IMR-90 (cell line): ENCODE data around the gene SNTN. TPM values are rescaled to one million over a fixed set of nuclear protein-coding genes. Genes with fewer than 3 reads are reported as not detected.

Source experiments
- ATAC-seq: fragments of 200-7000 bp; cut with Tn5 transposase; 2 replicates; pipeline ENCODE4 v1.9.1; 2020; ENCODE audit warnings: low read depth, mild to moderate bottlenecking, moderate library complexity
- BruUV-seq: library from RNA; stranded (reverse); fragments of 400-500 nt; replicated peaks from 2 replicates; lab custom pipeline; 2021; lab: Mats Ljungman, UMichigan
- CTCF ChIA-PET: fragments of 300-600 bp; formaldehyde crosslinking; extraction: SDS; loops from one replicate; lab custom pipeline; 2021; ENCODE audit warnings: antibody characterized with exemption; lab: Yijun Ruan, JAX
- POLR2A ChIA-PET: fragments of 300-600 bp; sonication (Branson Sonifier 250); formaldehyde crosslinking; loops from one replicate; lab custom pipeline; 2022; ENCODE audit warnings: antibody characterized with exemption; ENCODE audit not compliant: unreplicated experiment; lab: Charles Lee
- DNase-seq: peaks from one replicate; pipeline ENCODE4 v3.0.0; 2013
- H2AFZ ChIP-seq: replicated peaks from 2 replicates; pipeline ENCODE3; 2013; ENCODE audit warnings: low read length, mild to moderate bottlenecking; ENCODE audit not compliant: poor library complexity
- H2AK5ac ChIP-seq: 2 replicates; pipeline ENCODE4 v1.6.1; 2013; ENCODE audit warnings: low read depth, low read length, inconsistent platforms
- H2AK9ac ChIP-seq: replicated peaks from 2 replicates; pipeline ENCODE3; 2013; ENCODE audit warnings: mild to moderate bottlenecking, low read depth, low read length, moderate library complexity; ENCODE audit not compliant: poor library complexity
- H2BK120ac ChIP-seq: 2 replicates; pipeline ENCODE4 v1.6.1; 2013; ENCODE audit warnings: low read depth, low read length, inconsistent platforms
- H2BK15ac ChIP-seq: 3 replicates; pipeline ENCODE4 v1.6.1; 2013; ENCODE audit warnings: low read depth, low read length, inconsistent platforms
- H2BK20ac ChIP-seq: 2 replicates; pipeline ENCODE4 v1.6.1; 2013; ENCODE audit warnings: low read depth, mild to moderate bottlenecking, inconsistent platforms, low read length, moderate library complexity
- H2BK5ac ChIP-seq: 2 replicates; pipeline ENCODE4 v1.6.1; 2013; ENCODE audit warnings: mild to moderate bottlenecking, low read depth, low read length, inconsistent platforms; ENCODE audit not compliant: poor library complexity, severe bottlenecking
- H3K14ac ChIP-seq: replicated peaks from 2 replicates; pipeline ENCODE4 v1.6.1; 2013; ENCODE audit warnings: low read depth, low read length, inconsistent platforms
- H3K18ac ChIP-seq: 2 replicates; pipeline ENCODE4 v1.6.1; 2013; ENCODE audit warnings: low read depth, low read length, control low read depth
- H3K23ac ChIP-seq: 2 replicates; pipeline ENCODE4 v1.6.1; 2013; ENCODE audit warnings: low read depth, low read length, inconsistent platforms
- H3K27ac ChIP-seq: 2 replicates; pipeline ENCODE4 v1.5.1; 2013; ENCODE audit warnings: mild to moderate bottlenecking, control low read depth, low read length; ENCODE audit not compliant: insufficient read depth
- H3K27me3 ChIP-seq: 2 replicates; pipeline ENCODE4 v1.6.1; 2013; ENCODE audit warnings: low read length; ENCODE audit not compliant: control insufficient read depth, insufficient read depth
- H3K36me3 ChIP-seq: 2 replicates; pipeline ENCODE4 v1.6.1; 2013; ENCODE audit warnings: low read length, mixed read lengths; ENCODE audit not compliant: control insufficient read depth, insufficient read depth
- H3K4ac ChIP-seq: 2 replicates; pipeline ENCODE4 v1.6.1; 2013; ENCODE audit warnings: low read depth, low read length, inconsistent platforms
- H3K4me1 ChIP-seq: 2 replicates; pipeline ENCODE4 v1.6.1; 2013; ENCODE audit warnings: low read length, mixed read lengths; ENCODE audit not compliant: control insufficient read depth, insufficient read depth
- H3K4me2 ChIP-seq: 2 replicates; pipeline ENCODE4 v1.6.1; 2013; ENCODE audit warnings: low read depth, mild to moderate bottlenecking, control low read depth, low read length, moderate library complexity
- H3K4me3 ChIP-seq: 2 replicates; pipeline ENCODE4 v1.5.1; 2013; ENCODE audit warnings: low read depth, mild to moderate bottlenecking, control low read depth, low read length, moderate library complexity; ENCODE audit not compliant: insufficient read depth
- H3K56ac ChIP-seq: 2 replicates; pipeline ENCODE4 v1.6.1; 2013; ENCODE audit warnings: low read length, inconsistent platforms; ENCODE audit not compliant: insufficient read depth; ENCODE audit errors: extremely low read depth
- H3K79me1 ChIP-seq, 2 experiments: 2 replicates each; pipeline ENCODE4 v1.6.1; 2013; ENCODE audit warnings: low read length in 2 of 2, inconsistent platforms in 1 of 2, low read depth in 1 of 2
- H3K9ac ChIP-seq: 2 replicates; pipeline ENCODE4 v1.6.1; 2013; ENCODE audit warnings: low read depth, low read length, control low read depth
- H3K9me1 ChIP-seq: 2 replicates; pipeline ENCODE4 v1.6.1; 2013; ENCODE audit warnings: low read length, inconsistent platforms; ENCODE audit not compliant: insufficient read depth
- H3K9me3 ChIP-seq: 2 replicates; pipeline ENCODE4 v1.6.1; 2013; ENCODE audit warnings: low read length; ENCODE audit not compliant: control insufficient read depth, insufficient read depth
- H4K20me1 ChIP-seq: 2 replicates; pipeline ENCODE4 v1.6.1; 2013; ENCODE audit warnings: low read length, inconsistent platforms; ENCODE audit not compliant: insufficient read depth
- H4K5ac ChIP-seq: 2 replicates; pipeline ENCODE4 v1.6.1; 2013; ENCODE audit warnings: mild to moderate bottlenecking, low read depth, low read length, control low read depth
- H4K8ac ChIP-seq, 2 experiments: 2 replicates each; pipeline ENCODE4 v1.6.1; 2013; ENCODE audit warnings: low read depth in 2 of 2, low read length in 2 of 2, control low read depth in 1 of 2, inconsistent platforms in 1 of 2
- H4K91ac ChIP-seq: 2 replicates; pipeline ENCODE4 v1.6.1; 2013; ENCODE audit warnings: low read depth, low read length, inconsistent platforms; ENCODE audit not compliant: insufficient read depth
- CEBPB ChIP-seq: IDR thresholded peaks from 2 replicates; pipeline ENCODE4 v1.6.1; 2012; ENCODE audit warnings: low read depth, low read length, improper control_type of control experiment
- CHD1 ChIP-seq: IDR thresholded peaks from 2 replicates; pipeline ENCODE4 v1.6.1; 2012; ENCODE audit warnings: low read depth, low read length, improper control_type of control experiment
- ELK1 ChIP-seq: fragments of 150-350 bp; IDR thresholded peaks from 2 replicates; pipeline ENCODE4 v1.6.1; 2016; ENCODE audit warnings: low read depth, mild to moderate bottlenecking, low read length, moderate library complexity, borderline replicate concordance
- FOS ChIP-seq: fragments of 150-350 bp; IDR thresholded peaks from 2 replicates; pipeline ENCODE4 v1.6.1; 2016; ENCODE audit warnings: low read depth, low read length
- MAFK ChIP-seq: IDR thresholded peaks from 2 replicates; pipeline ENCODE4 v1.6.1; 2012; ENCODE audit warnings: low read depth, low read length, improper control_type of control experiment
- MXI1 ChIP-seq: IDR thresholded peaks from 2 replicates; pipeline ENCODE4 v1.6.1; 2012; ENCODE audit warnings: low read depth, mild to moderate bottlenecking, low read length, moderate library complexity, borderline replicate concordance
- POLR2A ChIP-seq: IDR thresholded peaks from 2 replicates; pipeline ENCODE4 v1.6.1; 2012; ENCODE audit warnings: mild to moderate bottlenecking, low read depth, low read length
- RAD21 ChIP-seq: IDR thresholded peaks from 2 replicates; pipeline ENCODE4 v1.6.1; 2012; ENCODE audit warnings: low read length, improper control_type of control experiment
- RCOR1 ChIP-seq: IDR thresholded peaks from 2 replicates; pipeline ENCODE4 v1.6.1; 2012; ENCODE audit warnings: mild to moderate bottlenecking, low read length, improper control_type of control experiment; ENCODE audit not compliant: insufficient replicate concordance
- SMC3 ChIP-seq: fragments of 150-350 bp; IDR thresholded peaks from 2 replicates; pipeline ENCODE4 v1.6.1; 2016; ENCODE audit warnings: low read depth, mild to moderate bottlenecking, antibody characterized with exemption, low read length, moderate library complexity
- WGBS, 2 experiments: methylation state at CpG; one replicate each; pipeline versions ENCODE4 v1.1.5 to v1.1.7; 2013; ENCODE audit warnings: missing lambda C conversion rate in 2 of 2; ENCODE audit not compliant: insufficient read length in 1 of 2; ENCODE audit errors: extremely low coverage in 2 of 2; 5-methylcytosine and 5-hydroxymethylcytosine counted together
- dilution Hi-C: fragments of 300-500 bp; cut with HindIII; formaldehyde crosslinking; loops from one replicate; pipeline ENCODE4 v1.14.3; 2018; ENCODE audit warnings: low sequenced_read_pairs; ENCODE audit not compliant: unreplicated experiment
- in situ Hi-C: fragments of 300-500 bp; cut with MboI; formaldehyde crosslinking; loops from 3 replicates; pipeline ENCODE4 v1.14.3; 2019; ENCODE audit warnings: low sequenced_read_pairs, inconsistent platforms, mixed read lengths
- intact Hi-C: fragments of 100-400 bp; cut with micrococcal nuclease; formaldehyde crosslinking; loops from 2 replicates; pipeline ENCODE4 v1.10.0; 2022
- polyA plus RNA-seq, 3 experiments: library from polyadenylated mRNA; depleted of rRNA; stranded (reverse); fragments of >200 nt; gene quantifications; 2 replicates each; pipeline ENCODE4 v1.2.3, GENCODE V29; 2012; ENCODE audit warnings: low replicate concordance in 1 of 3
- total RNA-seq: library from RNA; depleted of rRNA; stranded (reverse); fragments of >200 nt; gene quantifications from 2 replicates; pipeline ENCODE4 v1.2.3, GENCODE V29; 2012

SNTN gene
- total and polyA plus RNA-seq, 2 of the 4 experiments (the other 2 are of a cell fraction): not detected

GRCh38 chr3:63707731-63708130, 55.3 kb downstream of the SNTN start:
- DNase-seq: no peak
- Histone ChIP-seq H2BK20ac (no peak overlapping the region), H3K27ac (no peak overlapping the region), H3K4me2 (no peak overlapping the region), H3K4ac (no peak overlapping the region), H3K9ac (no peak overlapping the region), H3K79me1 (no peaks in the 10 kb centered on the region), H3K4me1 (no peaks in the 10 kb centered on the region), H3K18ac (no peak overlapping the region), H4K8ac (no peak overlapping the region), H2BK15ac (no peak overlapping the region), H3K56ac (no peak overlapping the region), H2AK9ac (no peak overlapping the region), H2AFZ (no peak overlapping the region), H2AK5ac (no peak overlapping the region), H4K5ac (no peak overlapping the region), H2BK5ac (no peak overlapping the region), H4K91ac (no peak overlapping the region), H3K14ac (no peak overlapping the region), H2BK120ac (no peak overlapping the region), H3K9me3 (no peaks in the 10 kb centered on the region), H3K36me3 (no peaks in the 10 kb centered on the region), H3K27me3 (no peaks in the 10 kb centered on the region), H3K23ac (no peak overlapping the region), H4K20me1 (no peaks in the 10 kb centered on the region), H3K9me1 (no peaks in the 10 kb centered on the region), H3K4me3 (no peak overlapping the region)
- in situ Hi-C loops (no loop called here), dilution Hi-C loops (no loop called here), intact Hi-C loops (no loop called here)
- ATAC-seq: no peak
- WGBS, 2 experiments: no CpG with 5 or more reads among the region's 1 CpG
- BruUV-seq: no TSS peak
- ChIA-PET POLR2A (no interaction called here), CTCF (no interaction called here)
- TF ChIP-seq ELK1 (no peak), FOS (no peak), MAFK (no peak), SMC3 (no peak), POLR2A (no peak), MXI1 (no peak), RAD21 (no peak), RCOR1 (no peak), CEBPB (no peak), CHD1 (no peak)
